HEK293 (cell line): ENCODE data around the gene GAL.

ENCODE experiments used
- CTCF ChIA-PET: fragments of 350-600 bp; formaldehyde crosslinking; extraction: SDS; loops from one replicate; lab custom pipeline; 2021; ENCODE audit warnings: antibody characterized with exemption; lab: Yijun Ruan, JAX
- POLR2A ChIA-PET: fragments of 300-600 bp; formaldehyde crosslinking; extraction: SDS; loops from one replicate; lab custom pipeline; 2020; ENCODE audit warnings: antibody characterized with exemption, inconsistent platforms; lab: Yijun Ruan, JAX
- H3K27ac ChIP-seq: fragments of 200-500 bp; sonication (Bioruptor generic); 2 replicates; pipeline ENCODE4 v1.5.1; 2014; ENCODE audit warnings: low read depth, low read length, control low read depth, inconsistent platforms; ENCODE audit errors: extremely low read depth
- H3K36me3 ChIP-seq, 2 experiments: fragments of 200-500 bp in 1 of 2; sonication (Bioruptor generic) in 1 of 2; 1 replicate in 1 of 2; 2 replicates in 1 of 2; pipeline ENCODE4 v1.5.1; 2014 to 2017; ENCODE audit warnings: inconsistent platforms in 2 of 2, low read length in 2 of 2; ENCODE audit not compliant: control insufficient read depth in 2 of 2, insufficient read depth in 1 of 2
- H3K4me1 ChIP-seq: fragments of 200-500 bp; sonication (Bioruptor generic); 2 replicates; pipeline ENCODE4 v1.5.1; 2014; ENCODE audit warnings: mild to moderate bottlenecking, low read length, inconsistent platforms; ENCODE audit not compliant: control insufficient read depth, insufficient read depth
- H3K4me3 ChIP-seq: 2 replicates; pipeline ENCODE4 v1.5.1; 2011; ENCODE audit warnings: low read depth, mild to moderate bottlenecking, control low read depth, low read length, moderate library complexity
- H3K9me3 ChIP-seq: fragments of 200-500 bp; sonication (Bioruptor generic); 2 replicates; pipeline ENCODE4 v1.5.1; 2014; ENCODE audit warnings: low read depth, low read length, inconsistent platforms; ENCODE audit not compliant: control insufficient read depth, insufficient read depth
- KLF1 ChIP-seq: fragments of 450-650 bp; formaldehyde crosslinking; IDR thresholded peaks from 2 replicates; pipeline ENCODE4 v1.5.1; 2016; ENCODE audit warnings: missing biosample characterization, missing genetic modification characterization
- KLF8 ChIP-seq: fragments of 450-650 bp; formaldehyde crosslinking; IDR thresholded peaks from 2 replicates; pipeline ENCODE4 v1.5.1; 2016; ENCODE audit warnings: missing biosample characterization, missing genetic modification characterization
- KLF9 ChIP-seq: fragments of 450-650 bp; formaldehyde crosslinking; IDR thresholded peaks from 2 replicates; pipeline ENCODE4 v1.5.1; 2016; ENCODE audit warnings: missing biosample characterization, missing genetic modification characterization, low read depth
- PRDM2 ChIP-seq: fragments of 450-650 bp; formaldehyde crosslinking; IDR thresholded peaks from 2 replicates; pipeline ENCODE4 v1.5.1; 2016; ENCODE audit warnings: missing biosample characterization, missing genetic modification characterization, borderline replicate concordance
- SCRT1 ChIP-seq: fragments of 450-650 bp; formaldehyde crosslinking; IDR thresholded peaks from 2 replicates; pipeline ENCODE4 v1.5.1; 2016; ENCODE audit warnings: missing biosample characterization, missing genetic modification characterization, borderline replicate concordance
- ZBTB26 ChIP-seq: fragments of 450-650 bp; formaldehyde crosslinking; optimal IDR thresholded peaks from 2 replicates; pipeline ENCODE3; 2016; ENCODE audit warnings: missing biosample characterization, mild to moderate bottlenecking, missing genetic modification characterization
- ZNF138 ChIP-seq: fragments of 450-650 bp; formaldehyde crosslinking; IDR thresholded peaks from 2 replicates; pipeline ENCODE4 v1.5.1; 2016; ENCODE audit warnings: missing biosample characterization, missing genetic modification characterization, borderline replicate concordance
- ZNF24 ChIP-seq: fragments of 450-650 bp; formaldehyde crosslinking; IDR thresholded peaks from 2 replicates; pipeline ENCODE4 v1.5.1; 2016; ENCODE audit warnings: missing biosample characterization, missing genetic modification characterization
- ZNF302 ChIP-seq: fragments of 450-650 bp; formaldehyde crosslinking; IDR thresholded peaks from 2 replicates; pipeline ENCODE4 v1.5.1; 2016; ENCODE audit warnings: missing biosample characterization, missing genetic modification characterization, low read depth
- ZNF501 ChIP-seq: fragments of 450-650 bp; formaldehyde crosslinking; IDR thresholded peaks from 2 replicates; pipeline ENCODE4 v1.5.1; 2016; ENCODE audit warnings: missing biosample characterization, missing genetic modification characterization
- ZNF513 ChIP-seq: fragments of 450-650 bp; IDR thresholded peaks from 2 replicates; pipeline ENCODE4 v1.5.1; 2018; ENCODE audit warnings: missing biosample characterization, missing genetic modification characterization
- ZNF521 ChIP-seq: fragments of 450-650 bp; formaldehyde crosslinking; IDR thresholded peaks from 2 replicates; pipeline ENCODE4 v1.5.1; 2017; ENCODE audit warnings: missing biosample characterization, mild to moderate bottlenecking, missing genetic modification characterization
- ZNF555 ChIP-seq: fragments of 450-650 bp; formaldehyde crosslinking; conservative IDR thresholded peaks from 2 replicates; pipeline ENCODE4 v1.5.1; 2017; ENCODE audit warnings: missing biosample characterization, mild to moderate bottlenecking, missing genetic modification characterization, inconsistent platforms
- ZNF558 ChIP-seq: fragments of 450-650 bp; formaldehyde crosslinking; IDR thresholded peaks from 2 replicates; pipeline ENCODE4 v1.5.1; 2016; ENCODE audit warnings: missing biosample characterization, missing genetic modification characterization
- ZNF561 ChIP-seq: fragments of 450-650 bp; IDR thresholded peaks from 2 replicates; pipeline ENCODE4 v1.5.1; 2018; ENCODE audit warnings: missing biosample characterization, missing genetic modification characterization, borderline replicate concordance
- ZNF585B ChIP-seq: fragments of 450-650 bp; formaldehyde crosslinking; IDR thresholded peaks from 2 replicates; pipeline ENCODE4 v1.5.1; 2016; ENCODE audit warnings: missing biosample characterization, missing genetic modification characterization
- ZNF658 ChIP-seq: fragments of 450-650 bp; formaldehyde crosslinking; IDR thresholded peaks from 2 replicates; pipeline ENCODE4; 2016; ENCODE audit warnings: missing biosample characterization, missing genetic modification characterization
- ZNF660 ChIP-seq: fragments of 450-650 bp; IDR thresholded peaks from 2 replicates; pipeline ENCODE4 v1.5.1; 2018; ENCODE audit warnings: missing biosample characterization, mild to moderate bottlenecking, missing genetic modification characterization
- ZNF747 ChIP-seq: fragments of 450-650 bp; formaldehyde crosslinking; IDR thresholded peaks from 2 replicates; pipeline ENCODE4 v1.5.1; 2016; ENCODE audit warnings: missing biosample characterization, missing genetic modification characterization
- ZNF768 ChIP-seq: fragments of 450-650 bp; formaldehyde crosslinking; IDR thresholded peaks from 2 replicates; pipeline ENCODE4 v1.5.1; 2018; ENCODE audit warnings: missing biosample characterization, mild to moderate bottlenecking, missing genetic modification characterization

GAL gene

GRCh38 chr11:68689737-68690625 is 5.6 kb downstream of the GAL start (continued):
- TF ChIP-seq ZNF513 (tag by site-specific recombination) (no peak), ZNF555 (tag by site-specific recombination) (no peak), ZNF768 (no peak), ZNF660 (tag by site-specific recombination) (no peak), ZNF24 (tag by site-specific recombination) (no peak), ZNF561 (tag by site-specific recombination) (no peak), ZNF747 (tag by site-specific recombination) (no peak), PRDM2 (no peak), KLF1 (tag by site-specific recombination) (no peak), KLF9 (tag by site-specific recombination) (no peak)

- no peaks in the 10 kb centered on the region for H3K36me3 ChIP-seq
- POLR2A ChIA-PET: no interaction called here
- H3K9me3 ChIP-seq: no peaks in the 10 kb centered on the region
- no peak overlapping the region for H3K4me3 ChIP-seq
- no peak overlapping the region for H3K27ac ChIP-seq
- CTCF ChIA-PET: interaction anchor here (0.8 to 1.8 kb wide), 4 partner anchors 10 to 108 kb away, joined by 3 to 5 read pairs (median 4); no protein-coding TSS in a partner anchor
- no peaks in the 10 kb centered on the region for H3K4me1 ChIP-seq
- TF ChIP-seq ZNF555 (tag by site-specific recombination) (no peak), ZNF501 (tag by site-specific recombination) (no peak), ZNF585B (tag by site-specific recombination) (no peak), ZNF302 (no peak), ZNF558 (tag by site-specific recombination) (no peak), SCRT1 (tag by site-specific recombination) (no peak), PRDM2 (no peak), ZNF138 (no peak), ZNF658 (no peak), ZNF521 (no peak), KLF8 (no peak), ZNF747 (tag by site-specific recombination) (no peak), ZBTB26 (no peak)
Measured at GRCh38 chr11:68690671-68691401, 6.5 kb downstream of the GAL start.
